Smooth muscle cell (in vitro differentiated cells): Measurements from ENCODE around the gene CDC23. TPM values are rescaled to one million over a fixed set of nuclear protein-coding genes. Genes with fewer than 3 reads are reported as not detected.

Experiments
- DNase-seq: peaks from one replicate; lab custom pipeline; 2025; ENCODE audit not compliant: unreplicated experiment; lab: John Stamatoyannopoulos, UW
- H2AFZ ChIP-seq: fragments of 200-600 bp; sonication (generic); 2 replicates; pipeline ENCODE4 v1.6.0; 2016; ENCODE audit warnings: antibody characterized with exemption, low read depth, mild to moderate bottlenecking
- H3F3A ChIP-seq: fragments of 200-600 bp; sonication (generic); 2 replicates; pipeline ENCODE4 v1.6.0; 2017; ENCODE audit warnings: antibody characterized with exemption, low read depth
- H3K27ac ChIP-seq: fragments of 200-600 bp; sonication (generic); 2 replicates; pipeline ENCODE4 v1.5.1; 2016; ENCODE audit warnings: low read depth, mild to moderate bottlenecking
- H3K27me3 ChIP-seq: fragments of 200-600 bp; sonication (generic); 2 replicates; pipeline ENCODE4 v1.6.1; 2016; ENCODE audit warnings: low read depth, mild to moderate bottlenecking
- H3K36me3 ChIP-seq: fragments of 200-600 bp; sonication (generic); 2 replicates; pipeline ENCODE4 v1.5.1; 2016; ENCODE audit warnings: low read depth
- H3K4me1 ChIP-seq: fragments of 200-600 bp; sonication (generic); 2 replicates; pipeline ENCODE4 v1.5.1; 2016; ENCODE audit warnings: low read depth
- H3K4me2 ChIP-seq: fragments of 200-600 bp; sonication (generic); 2 replicates; pipeline ENCODE4 v1.6.0; 2016; ENCODE audit warnings: mild to moderate bottlenecking
- H3K4me3 ChIP-seq: fragments of 200-600 bp; sonication (generic); 2 replicates; pipeline ENCODE4 v1.5.1; 2016; ENCODE audit warnings: mild to moderate bottlenecking
- H3K79me2 ChIP-seq: fragments of 200-600 bp; sonication (generic); 2 replicates; pipeline ENCODE4 v1.6.0; 2016; ENCODE audit warnings: low read depth, mild to moderate bottlenecking
- H3K9ac ChIP-seq: fragments of 200-600 bp; sonication (generic); 2 replicates; pipeline ENCODE4 v1.6.0; 2016; ENCODE audit warnings: low read depth
- H3K9me3 ChIP-seq: fragments of 200-600 bp; sonication (generic); replicated peaks from 2 replicates; pipeline ENCODE4 v1.5.1; 2016; ENCODE audit warnings: low read depth
- H4K20me1 ChIP-seq: fragments of 200-600 bp; sonication (generic); 2 replicates; pipeline ENCODE4 v1.6.0; 2016; ENCODE audit warnings: low read depth
- CTCF ChIP-seq: fragments of 200-600 bp; sonication (generic); IDR thresholded peaks from 2 replicates; pipeline ENCODE4 v1.5.1; 2017; ENCODE audit warnings: borderline replicate concordance, mild to moderate bottlenecking, antibody characterized with exemption; ENCODE audit not compliant: insufficient read depth, poor library complexity, severe bottlenecking
- WGBS: methylation state at CpG from one replicate; pipeline ENCODE4 v1.1.7; 2016; ENCODE audit warnings: low lambda C conversion rate; 5-methylcytosine and 5-hydroxymethylcytosine counted together
- polyA plus RNA-seq: library from polyadenylated mRNA; unstranded; fragments of >200 nt; fragmentation: Nextera tagmentation; extraction: Ambion mirVana; gene quantifications from 2 replicates; pipeline ENCODE4 v1.2.1, GENCODE V29; 2016
- total RNA-seq: library from RNA; depleted of rRNA; stranded (reverse); fragments of >200 nt; gene quantifications from 2 replicates; pipeline ENCODE4 v1.2.3, GENCODE V29; 2014

The CDC23 gene
- total RNA-seq (37.2 and 61.0 TPM in 2 replicates), polyA plus RNA-seq (39.5 and 43.5 TPM in 2 replicates)

GRCh38 chr5:138213161-138214029 lies at the start of gene CDC23:
TSS of gene CDC23 (minus strand) at chr5:138213323. CDS start at chr5:138213312, 11 bp downstream.
- peak; percentile 59 for DNase-seq
- peak within 1 kb of the TSS; percentile 82 for H3K4me3 ChIP-seq
- H3K4me1 ChIP-seq: peaks cover 10% of the 10 kb centered on the region
- TF ChIP-seq CTCF: no peak
- peaks cover 44% of the 10 kb centered on the region for H3K79me2 ChIP-seq
- peak within 1 kb of the TSS; percentile 88 for H3K27ac ChIP-seq
- no peaks in the 10 kb centered on the region for H3K9me3 ChIP-seq
- 3% methylated on average over 32 of the region's 32 CpGs for WGBS
- no peaks in the 10 kb centered on the region for H3F3A ChIP-seq
- no peaks in the 10 kb centered on the region for H4K20me1 ChIP-seq
- H3K36me3 ChIP-seq: no peaks in the 10 kb centered on the region
- peak within 1 kb of the TSS; percentile 97 for H3K4me2 ChIP-seq
- peak within 1 kb of the TSS; percentile 96 for H3K9ac ChIP-seq
- peak within 1 kb of the TSS; percentile 89 for H2AFZ ChIP-seq
- no peaks in the 10 kb centered on the region for H3K27me3 ChIP-seq

GRCh38 chr5:138258704-138259292 lies 45.7 kb upstream of the CDC23 start:
- Histone ChIP-seq H3K4me2 (no peak overlapping the region), H3K27me3 (no peaks in the 10 kb centered on the region), H3K36me3 (no peaks in the 10 kb centered on the region), H3K9ac (no peak overlapping the region), H3K79me2 (no peaks in the 10 kb centered on the region), H3K4me3 (no peak overlapping the region), H3K4me1 (no peaks in the 10 kb centered on the region), H3F3A (no peaks in the 10 kb centered on the region), H2AFZ (no peak overlapping the region), H4K20me1 (no peaks in the 10 kb centered on the region), H3K27ac (no peak overlapping the region), H3K9me3 (no peaks in the 10 kb centered on the region)
- TF ChIP-seq CTCF: no peak
- DNase-seq: no peak
- 88% methylated on average over 4 of the region's 4 CpGs for WGBS

- H3K4me2 ChIP-seq: no peak overlapping the region
- H3K36me3 ChIP-seq: no peaks in the 10 kb centered on the region
- no peaks in the 10 kb centered on the region for H3K27me3 ChIP-seq
- DNase-seq: no peak
- H3K27ac ChIP-seq: no peak overlapping the region
- no peaks in the 10 kb centered on the region for H3K79me2 ChIP-seq
- H3F3A ChIP-seq: no peaks in the 10 kb centered on the region
- no peaks in the 10 kb centered on the region for H3K4me1 ChIP-seq
- H3K4me3 ChIP-seq: no peak overlapping the region
- H3K9me3 ChIP-seq: no peaks in the 10 kb centered on the region
- WGBS: 95% methylated on average over 29 of the region's 29 CpGs
- no peak overlapping the region for H2AFZ ChIP-seq
- no peak overlapping the region for H3K9ac ChIP-seq
- TF ChIP-seq CTCF: no peak
- no peaks in the 10 kb centered on the region for H4K20me1 ChIP-seq
Observed at GRCh38 chr5:138257583-138257982, 44.5 kb upstream of the CDC23 start.
